Right hindlimb (tissue), 1 donor: Measurements from ENCODE around the gene MPC2.

Experiments used
- DNase-seq: peaks from one replicate; pipeline ENCODE4 v3.0.0-alpha.2; 2018

The MPC2 gene

DNA sequence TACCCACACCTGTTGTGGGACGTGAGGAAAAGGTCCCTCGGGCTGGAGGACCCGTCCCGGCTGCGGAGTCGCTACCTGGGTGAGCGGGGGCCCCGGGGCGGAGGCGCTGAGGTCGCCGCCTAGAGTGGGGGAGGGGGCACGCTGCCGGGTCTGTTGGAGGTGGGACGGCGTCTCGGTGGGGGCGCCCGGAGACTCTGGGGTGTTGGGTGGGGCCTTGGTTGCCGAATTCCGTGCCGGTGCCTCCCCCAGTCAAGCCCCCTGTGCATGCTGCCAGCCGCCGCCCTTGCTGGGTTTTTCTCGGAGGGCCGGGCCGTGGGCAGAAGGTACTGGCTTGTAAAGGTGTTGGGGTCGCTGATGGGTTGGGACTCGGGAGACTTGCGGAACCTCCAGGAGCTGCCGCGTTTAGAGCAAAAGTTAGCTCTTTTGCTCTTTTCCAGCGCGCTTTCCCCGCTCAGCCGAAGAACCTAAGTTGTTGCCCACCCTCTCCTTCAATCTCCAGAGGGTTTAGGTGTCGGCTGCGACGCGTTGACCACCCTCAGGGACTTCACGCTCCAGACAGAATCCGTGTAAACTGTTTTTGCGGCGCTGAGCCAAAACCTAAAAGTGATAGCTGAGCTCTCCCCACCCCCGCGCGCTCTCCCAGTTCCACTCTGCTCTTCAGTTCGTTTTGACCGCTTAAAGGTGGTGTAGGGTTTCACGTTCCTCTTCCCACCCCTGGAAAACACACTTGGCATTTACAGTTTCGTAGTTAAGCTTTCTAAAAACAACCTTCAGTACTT lies at the start of gene MPC2:
Gene MPC2, minus strand, starts transcription at position 143 of the 779 bp plus-strand sequence. CDS start 1,231 bp downstream, outside the sequence.
- DNase-seq = peak; percentile 78

DNA sequence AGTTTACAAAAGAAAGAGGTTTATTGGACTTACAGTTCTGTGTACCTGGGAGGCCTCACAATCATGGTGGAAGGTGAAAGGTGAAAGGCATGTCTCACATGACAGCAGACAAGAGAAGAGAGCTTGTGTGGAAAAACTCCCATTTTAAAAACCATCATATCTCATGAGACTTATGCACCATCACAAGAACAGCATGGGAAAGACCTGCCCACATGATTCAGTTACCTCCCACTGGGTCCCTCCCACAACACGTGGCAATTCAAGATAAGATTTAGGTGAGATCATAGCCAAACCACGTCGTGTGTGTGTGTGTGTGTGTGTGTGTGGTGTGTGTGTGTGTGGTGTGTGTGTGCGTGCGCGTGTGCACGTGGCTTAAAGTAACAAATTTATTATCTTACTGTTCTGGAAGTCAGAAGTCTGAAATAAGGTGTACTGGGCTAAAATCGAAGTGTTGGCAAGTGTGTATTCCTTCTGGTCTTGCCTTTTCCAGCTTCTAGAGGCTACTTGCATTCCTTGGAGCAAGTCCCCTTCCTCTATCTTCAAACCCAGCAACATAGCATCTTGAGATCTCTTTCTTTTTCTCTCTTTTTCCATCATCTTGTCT lies 48.1 kb upstream of the MPC2 start:
- no peak for DNase-seq

DNA sequence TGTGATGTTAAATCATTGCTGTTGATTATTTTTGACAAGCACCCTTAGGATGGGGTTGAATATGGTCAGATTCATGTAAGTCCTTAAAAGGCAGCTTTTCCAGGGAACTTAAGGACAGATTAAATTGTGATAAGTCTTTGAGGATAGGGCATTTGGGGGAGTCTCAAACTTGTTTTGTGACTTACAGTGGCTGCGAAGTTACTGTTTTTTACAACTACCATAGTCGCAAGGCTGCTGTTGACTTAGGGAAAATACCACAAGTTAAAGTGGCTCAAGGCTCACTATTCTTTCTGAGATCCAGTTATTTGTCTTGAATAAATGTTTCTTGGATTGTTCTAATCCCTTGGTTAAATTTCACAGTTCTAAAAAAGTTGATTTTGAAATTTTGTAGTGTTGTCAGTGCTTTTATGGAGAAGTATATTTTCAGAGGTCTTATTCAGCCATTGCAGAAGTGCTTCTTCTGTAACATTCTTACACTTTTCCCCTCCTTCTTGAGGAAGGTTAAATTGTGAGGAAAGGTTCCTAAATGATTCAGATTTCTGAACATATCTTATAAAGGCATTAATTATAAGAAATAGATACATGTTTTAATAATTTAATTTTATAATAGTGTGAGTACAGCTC lies 47.0 kb upstream of the MPC2 start:
- DNase-seq = no peak

DNA sequence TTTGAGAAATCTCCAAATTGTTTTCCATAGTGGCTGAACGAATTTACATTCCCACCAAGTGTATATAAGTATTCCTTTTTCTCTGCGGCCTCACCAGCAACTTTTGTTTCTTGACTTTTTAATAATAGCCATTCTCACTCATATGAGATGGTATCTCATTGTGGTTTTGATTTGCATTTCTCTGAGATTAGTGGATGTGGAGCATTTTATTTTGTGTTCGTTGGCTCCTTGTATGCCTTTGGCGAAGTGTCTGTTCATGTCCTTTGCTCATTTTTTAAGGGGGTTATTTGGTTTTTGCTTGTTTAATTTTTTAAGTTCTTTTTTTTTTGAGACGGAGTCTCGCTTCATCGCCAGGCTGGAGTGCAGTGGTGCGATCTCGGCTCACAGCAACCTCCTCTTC lies 45.1 kb upstream of the MPC2 start:
- DNase-seq = no peak

DNA sequence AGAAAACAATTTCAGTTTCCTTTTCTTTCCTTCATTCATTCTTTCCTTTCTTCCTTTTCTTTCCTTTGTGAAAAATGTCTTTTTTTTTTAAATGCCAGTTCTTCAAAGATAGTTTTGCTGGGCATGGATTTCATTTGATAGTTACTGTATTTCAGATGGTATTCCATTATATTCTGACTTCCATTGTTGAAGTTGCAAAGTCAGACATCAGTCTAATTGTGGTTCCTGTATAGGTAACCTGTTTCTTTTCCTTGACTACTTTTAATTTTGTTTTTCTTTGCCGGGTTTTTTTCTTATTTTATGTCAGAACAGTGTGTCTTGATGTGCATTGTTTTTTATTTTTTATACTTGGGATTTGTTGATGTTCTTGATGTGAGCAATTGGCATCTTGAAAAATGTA lies 40.4 kb upstream of the MPC2 start:
- no peak for DNase-seq

DNA sequence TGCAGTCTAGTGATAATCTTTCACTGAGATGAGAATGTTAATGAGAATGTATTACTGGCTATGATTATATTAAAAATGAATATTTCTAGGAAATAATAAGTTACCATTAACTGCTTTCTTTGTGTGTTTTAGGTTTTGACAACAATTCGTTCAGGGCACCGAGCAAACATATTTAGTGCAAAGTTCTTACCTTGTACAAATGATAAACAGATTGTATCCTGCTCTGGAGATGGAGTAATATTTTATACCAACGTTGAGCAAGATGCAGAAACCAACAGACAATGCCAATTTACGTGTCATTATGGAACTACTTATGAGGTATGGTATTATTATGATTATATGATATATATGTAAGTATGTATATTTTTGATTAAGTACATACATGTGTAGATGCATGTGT lies 37.8 kb upstream of the MPC2 start:
- no peak for DNase-seq

DNA sequence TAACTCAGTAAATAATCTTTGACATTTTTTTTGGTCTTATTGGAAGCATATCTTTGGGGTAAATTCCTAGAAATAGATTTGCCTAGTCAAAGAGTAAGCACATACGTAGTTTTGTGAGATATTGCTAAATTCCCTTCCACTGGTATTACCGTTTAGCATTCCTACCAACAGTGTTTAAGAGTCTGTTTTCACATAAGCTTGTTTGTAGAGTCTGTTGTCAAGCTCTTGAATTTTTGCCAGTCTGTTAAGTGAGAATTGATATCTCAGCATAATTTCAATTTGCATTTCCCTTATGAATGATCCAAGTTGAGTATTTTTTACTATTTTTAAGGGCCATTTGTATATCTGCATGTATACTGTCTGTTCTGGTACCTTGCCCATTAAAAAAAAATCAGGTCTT lies 37.0 kb upstream of the MPC2 start:
- no peak for DNase-seq

DNA sequence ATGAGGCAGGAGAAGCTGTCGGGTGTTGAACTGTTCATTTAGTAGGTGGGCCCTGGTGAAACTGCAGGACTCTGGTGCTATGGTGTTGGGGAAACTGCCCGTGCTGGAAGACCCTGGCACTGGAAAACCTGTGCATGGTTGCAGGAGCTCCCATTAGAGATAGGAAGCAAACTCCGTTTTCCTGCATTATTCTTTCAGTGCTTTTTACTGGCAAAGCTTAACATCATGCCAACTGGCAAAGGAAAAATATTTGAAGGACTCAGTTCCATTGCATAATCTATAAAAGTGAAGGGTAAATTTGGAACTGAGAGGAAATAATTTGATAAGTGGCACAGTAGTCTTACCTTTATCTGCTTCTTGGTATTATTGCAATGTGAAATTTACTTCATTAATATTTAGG lies 31.7 kb upstream of the MPC2 start:
- no peak for DNase-seq

DNA sequence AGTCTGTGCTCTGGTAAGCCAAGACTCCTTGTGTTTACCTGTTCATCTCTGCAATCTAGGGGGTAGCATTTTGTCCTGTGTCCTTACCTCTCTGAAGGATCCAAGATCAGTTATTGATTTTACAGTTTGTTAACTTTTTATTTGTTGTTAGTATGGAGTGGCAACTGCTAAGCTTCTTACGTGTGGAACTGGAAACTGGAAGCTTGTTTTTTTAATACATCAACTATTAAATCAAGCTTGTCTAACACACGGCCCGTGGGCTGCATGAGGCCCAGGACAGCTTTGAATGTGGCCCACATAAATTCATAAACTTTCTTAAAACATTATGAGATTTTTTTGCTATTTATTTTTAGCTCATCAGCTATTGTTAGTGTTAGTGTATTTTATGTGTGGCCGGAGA lies 29.2 kb upstream of the MPC2 start:
- no peak for DNase-seq

DNA sequence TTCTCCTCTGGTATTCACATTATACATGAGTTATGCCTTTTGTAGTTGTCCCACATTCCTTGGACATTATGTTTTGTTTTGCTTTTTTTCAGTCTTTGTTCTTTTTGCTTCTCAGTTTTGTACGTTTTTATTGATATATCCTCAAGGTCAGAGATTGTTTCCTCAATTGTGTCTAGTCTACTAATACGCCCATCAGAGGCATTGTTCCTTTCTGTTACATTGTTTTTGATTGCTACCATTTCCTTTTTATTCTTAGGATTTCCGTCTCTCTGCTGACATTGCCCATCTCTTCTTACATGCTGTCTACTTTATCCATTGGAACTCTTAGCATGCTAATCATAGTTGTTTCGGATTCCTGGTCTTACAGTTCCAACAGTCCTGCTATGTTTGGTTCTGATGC lies 27.8 kb upstream of the MPC2 start:
- no peak for DNase-seq

DNA sequence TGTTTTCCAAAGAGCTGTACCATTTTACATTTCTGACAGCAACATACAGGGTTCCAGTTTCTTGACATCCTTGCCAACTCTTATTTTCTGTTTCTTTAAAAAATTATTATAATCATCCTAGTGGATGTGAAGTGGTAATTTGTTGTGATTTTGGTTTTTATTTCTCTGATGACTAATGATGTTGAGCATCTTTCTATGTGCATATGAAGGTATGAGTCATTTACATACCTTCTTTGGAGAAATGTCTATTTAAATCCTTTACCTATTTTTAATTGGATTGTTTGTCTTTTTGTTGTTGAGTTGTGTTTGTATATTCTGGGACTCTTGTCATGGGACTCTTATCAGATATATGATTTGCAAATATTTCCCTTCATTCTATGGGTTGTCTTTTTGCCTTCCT lies 20.8 kb upstream of the MPC2 start:
- DNase-seq = no peak

DNA sequence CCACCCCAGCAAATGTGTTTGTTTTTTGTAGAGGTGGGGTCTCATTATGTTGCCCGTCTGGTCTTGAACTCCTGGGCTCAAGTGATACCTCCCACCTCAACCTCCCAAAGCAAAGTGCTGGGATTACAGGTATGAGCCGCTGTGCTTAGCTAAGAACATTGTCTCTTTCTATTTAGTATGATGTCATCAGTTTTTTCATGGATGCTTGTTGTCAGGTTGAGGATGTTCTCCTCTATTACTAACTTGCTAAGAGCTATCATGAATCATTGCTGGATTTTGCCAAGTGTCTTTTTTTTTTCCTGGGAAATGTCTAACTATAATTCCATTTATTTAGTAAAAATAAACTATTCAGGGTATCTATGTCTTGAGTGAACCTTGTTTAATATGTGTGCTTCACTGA lies 19.0 kb upstream of the MPC2 start:
- no peak for DNase-seq

DNA sequence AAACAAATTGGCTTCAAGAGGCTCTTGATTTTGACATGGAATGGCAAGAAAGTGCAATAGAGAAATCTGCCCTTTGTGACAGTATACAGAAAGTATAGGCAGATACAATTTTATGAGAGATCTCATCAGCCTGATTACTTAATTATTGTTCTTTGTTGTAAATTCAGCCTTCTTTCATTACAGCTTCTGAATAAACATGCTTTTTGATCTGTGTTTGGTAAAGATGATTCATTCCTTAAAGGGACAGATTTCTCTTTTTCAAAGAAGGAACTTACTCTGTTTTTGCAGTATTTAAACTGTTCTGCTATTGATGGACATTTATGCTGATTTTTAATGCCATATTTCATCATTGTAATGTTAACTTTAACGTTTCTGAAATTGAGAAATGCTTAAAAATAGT lies 13.7 kb upstream of the MPC2 start:
- DNase-seq = no peak

DNA sequence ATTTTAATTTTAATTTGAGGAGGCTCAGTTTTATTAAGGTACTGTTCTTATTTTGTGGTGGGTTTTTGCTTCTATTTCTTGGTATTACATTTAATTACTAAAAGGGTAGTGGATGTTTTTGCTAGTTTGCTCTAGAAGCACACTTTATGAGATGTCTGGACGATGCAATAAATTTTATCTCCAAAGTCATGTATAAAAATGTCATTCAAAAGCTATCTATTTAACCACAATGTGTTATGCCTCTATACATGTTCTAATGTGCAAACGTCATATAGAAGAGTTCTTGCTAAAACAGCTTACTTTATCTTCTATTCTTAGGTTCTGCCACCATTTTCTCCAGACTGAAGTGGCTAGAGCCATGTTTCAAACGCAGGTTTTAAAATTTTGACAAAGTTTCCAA lies 12.9 kb upstream of the MPC2 start:
- DNase-seq = no peak

DNA sequence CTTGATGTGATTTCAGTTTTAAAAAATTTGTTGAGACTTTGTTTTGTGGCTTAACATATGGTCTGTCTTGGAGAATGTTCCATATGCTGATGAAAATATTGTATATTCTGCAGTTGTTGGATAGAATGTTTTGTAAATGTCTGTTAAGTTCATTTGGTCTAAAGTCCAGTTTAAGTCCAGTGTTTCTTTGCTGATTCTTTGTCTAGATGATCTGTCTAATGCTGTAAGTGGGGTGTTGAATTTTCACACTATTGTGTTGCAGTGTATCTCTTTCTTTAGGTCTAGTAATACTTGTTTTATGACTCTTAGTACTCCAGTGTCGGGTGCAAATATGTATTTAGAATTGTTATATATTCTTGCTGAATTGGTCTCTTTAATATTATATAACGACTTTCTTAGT lies 10.9 kb upstream of the MPC2 start:
- DNase-seq = no peak

DNA sequence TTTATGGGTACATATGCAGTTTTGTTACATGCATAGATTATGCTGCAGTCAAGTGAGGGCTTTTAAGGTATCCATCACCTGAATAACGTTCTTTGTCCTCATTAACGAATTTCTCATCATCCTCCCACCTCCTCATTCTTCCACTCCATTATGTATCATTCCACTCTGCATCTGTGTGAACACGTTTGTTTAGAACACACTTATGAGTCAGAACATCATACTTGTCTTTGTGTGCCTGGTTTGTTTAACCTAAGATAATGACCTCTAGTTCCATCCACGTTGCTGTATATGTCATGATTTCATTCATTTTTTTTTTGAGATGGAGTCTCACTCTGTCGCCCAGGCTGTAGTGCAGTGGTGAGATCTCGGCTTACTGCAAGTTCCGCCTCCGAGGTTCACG lies 6.7 kb upstream of the MPC2 start:
- no peak for DNase-seq

DNA sequence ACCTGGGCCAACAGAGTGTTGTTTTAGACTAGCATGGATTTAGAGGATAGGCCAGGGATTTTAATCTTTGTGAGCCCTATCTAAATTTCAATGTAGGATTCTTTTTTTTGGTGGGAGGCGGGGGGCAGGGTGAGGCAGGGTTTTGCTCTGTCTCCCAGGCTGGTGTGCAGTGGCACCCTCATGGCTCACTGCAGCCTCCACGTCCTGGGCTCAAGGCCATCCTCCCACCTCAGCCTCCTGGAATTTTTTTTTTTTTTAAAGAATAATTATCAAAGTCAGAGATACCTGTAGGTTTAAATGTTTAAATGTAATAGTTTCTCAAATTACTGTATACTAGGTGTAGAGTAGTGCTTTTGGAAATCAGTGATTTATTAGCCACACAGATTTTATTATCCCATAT lies 3.4 kb upstream of the MPC2 start:
- no peak for DNase-seq

DNA sequence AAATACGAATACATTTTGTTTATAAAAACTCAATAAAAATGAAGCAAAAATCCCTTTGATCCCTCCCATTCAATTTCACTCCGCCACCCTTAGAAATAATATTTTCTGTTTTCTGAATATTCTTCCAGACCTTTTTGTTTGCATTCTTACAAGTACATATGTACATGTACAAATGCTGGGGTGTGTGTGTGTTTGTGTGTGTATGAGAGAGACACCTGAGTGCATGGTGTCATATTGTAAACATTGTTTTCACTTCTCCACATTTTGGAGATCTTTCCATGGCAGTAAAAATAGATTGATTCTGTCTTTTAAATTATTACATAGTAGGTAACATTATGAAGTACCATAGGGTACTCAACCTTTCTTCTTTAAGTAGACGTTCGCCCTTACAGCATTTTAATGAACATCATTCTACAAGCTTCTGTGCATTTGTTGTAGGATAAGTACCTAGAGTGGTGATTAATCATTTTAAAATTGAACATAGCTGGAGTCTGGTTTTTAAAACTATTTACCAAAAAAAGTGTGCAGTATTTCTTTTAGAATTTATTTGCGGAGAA lies 1.3 kb upstream of the MPC2 start:
- DNase-seq = no peak

DNA sequence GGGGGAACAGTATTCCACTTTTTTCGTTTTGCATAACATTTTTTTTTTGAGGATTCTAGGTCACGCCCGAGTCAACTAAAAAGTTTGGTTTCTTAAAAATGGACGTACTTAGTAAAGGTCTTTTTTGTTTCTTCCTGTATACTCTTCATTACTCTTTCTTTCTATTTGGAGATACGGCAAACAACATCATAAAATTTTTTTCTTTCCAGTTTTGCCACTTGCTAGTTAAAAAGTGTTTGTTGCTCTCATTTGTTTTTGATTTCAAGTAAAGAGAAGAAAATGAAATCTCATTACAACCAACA lies 788 bp upstream of the MPC2 start:
- no peak for DNase-seq

DNA sequence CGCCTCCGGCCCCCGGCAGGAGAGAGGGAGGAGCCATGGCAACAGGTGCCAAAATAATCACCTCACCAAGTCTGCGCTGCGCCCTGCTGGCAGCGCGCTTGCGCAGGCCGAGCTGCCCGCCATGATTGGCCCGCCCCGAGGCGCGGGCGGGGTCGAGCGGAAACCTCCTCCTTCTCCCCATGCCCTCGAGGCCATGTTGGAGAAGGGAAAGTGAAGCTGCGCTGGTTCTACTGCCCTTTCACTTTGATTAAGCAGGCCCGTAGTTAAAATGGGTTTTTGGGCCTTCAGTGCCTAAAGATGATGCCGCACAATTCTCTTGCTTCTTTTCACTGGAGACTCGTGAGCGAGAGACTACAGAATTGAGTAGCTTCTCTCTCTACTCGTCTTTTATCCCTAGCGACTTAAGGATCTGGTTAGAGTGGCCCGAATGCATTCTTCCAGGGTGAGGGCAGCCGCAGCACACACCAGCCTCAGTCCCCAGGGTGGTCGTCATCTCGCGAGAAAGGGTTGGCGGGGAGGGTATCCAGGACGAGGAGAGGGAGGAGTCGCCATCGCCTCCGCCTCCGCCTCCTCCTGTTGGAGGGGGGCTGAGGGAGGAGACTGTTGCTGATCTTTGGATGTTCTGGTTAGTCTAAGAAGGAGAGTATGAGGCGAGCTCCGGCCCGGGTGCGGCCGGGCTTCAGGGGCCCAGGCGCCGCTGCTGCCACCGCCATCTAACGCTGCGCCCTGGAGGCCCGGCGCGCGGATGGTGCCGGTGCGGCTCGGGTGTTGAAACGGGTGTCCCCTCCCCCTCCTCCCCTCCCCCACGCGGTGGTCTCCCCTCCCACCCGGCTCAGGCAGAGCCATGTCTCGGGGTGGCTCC lies 573 bp downstream of the MPC2 start, which contains the start of gene DCAF6:
Gene DCAF6, plus strand, starts transcription at position 616 of the 862 bp plus-strand sequence. Its CDS starts 229 bp downstream, at position 845.
- peak; percentile 99 for DNase-seq

DNA sequence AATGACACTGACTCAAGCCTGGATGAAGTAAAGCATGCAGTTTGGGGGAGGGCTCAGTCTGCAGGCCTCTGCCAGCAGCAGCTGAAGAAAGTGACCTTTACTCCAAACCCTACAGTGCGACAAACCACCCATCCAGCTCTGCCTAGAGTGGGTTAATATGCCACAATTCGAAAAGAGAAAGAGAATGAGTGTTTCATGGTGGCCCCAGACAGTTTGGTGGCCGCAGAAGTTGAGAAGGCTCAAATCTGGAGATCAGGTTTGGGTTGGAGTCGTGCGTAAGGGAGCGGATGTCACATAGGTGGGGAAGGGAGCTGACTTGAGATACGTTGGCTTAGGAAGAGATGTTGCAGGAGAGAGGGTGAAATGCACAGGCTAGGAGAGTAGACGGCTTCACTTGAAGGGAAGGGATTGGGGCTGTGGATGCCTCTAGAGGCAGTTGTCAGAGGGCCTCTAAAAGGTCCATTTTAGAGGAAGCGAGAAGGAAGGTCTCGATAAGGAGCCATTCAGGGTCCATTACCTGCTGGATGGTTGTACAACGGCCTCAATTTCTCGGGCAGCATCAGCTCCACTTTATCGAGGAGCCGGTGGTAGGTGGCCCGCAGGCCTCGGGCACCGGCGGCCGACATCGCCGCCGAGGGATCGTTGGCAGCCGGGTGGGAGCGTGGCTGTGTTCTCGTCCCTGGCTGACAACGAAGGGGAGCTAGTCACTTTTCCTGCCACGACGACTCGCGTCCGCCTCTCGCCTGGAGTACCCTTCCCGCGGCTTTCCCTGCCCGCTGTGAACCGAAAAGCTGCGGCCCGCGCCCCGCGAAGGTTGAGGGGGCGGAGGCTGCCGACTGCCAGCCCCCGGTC lies 1.4 kb downstream of the MPC2 start:
- peak; percentile 44 for DNase-seq
